Measurements from ENCODE around the gene NDUFA9. TPM values are rescaled to one million over a fixed set of nuclear protein-coding genes. Genes with fewer than 3 reads are reported as not detected.

Gene NDUFA9
- total RNA-seq, 2 experiments from 2014 or later: 77.2 to 79.2 TPM

GRCh38 chr12:4681732-4682131, 32.8 kb downstream of the NDUFA9 start:
- DNase-seq (no peak), ATAC-seq (ENCODE audit: poor library complexity) (no peak)
- Histone ChIP-seq H3K4me1 (ENCODE audit: insufficient read depth, low read length) (no peaks in the 10 kb centered on the region), H3K9me3 (ENCODE audit: control insufficient read depth in 1 of 2, insufficient read depth in 1 of 2, low read length in 2 of 2) (no peaks in the 10 kb centered on the region), H3K4me3 (ENCODE audit: low read length) (no peak overlapping the region), H3K27ac (ENCODE audit: low read depth in 1 of 2, low read length in 2 of 2) (no peak overlapping the region), H3K27me3 (ENCODE audit: control insufficient read depth in 1 of 2, insufficient read depth in 2 of 2, low read length in 2 of 2) (no peaks in the 10 kb centered on the region), H3K36me3 (ENCODE audit: insufficient read depth, low read length) (peaks cover 46% of the 10 kb centered on the region)
- no peaks in the 10 kb centered on the region for H3K27me3 Mint-ChIP-seq
- no peaks in the 10 kb centered on the region for H3K9me3 Mint-ChIP-seq
- TF ChIP-seq, protein P1, sequence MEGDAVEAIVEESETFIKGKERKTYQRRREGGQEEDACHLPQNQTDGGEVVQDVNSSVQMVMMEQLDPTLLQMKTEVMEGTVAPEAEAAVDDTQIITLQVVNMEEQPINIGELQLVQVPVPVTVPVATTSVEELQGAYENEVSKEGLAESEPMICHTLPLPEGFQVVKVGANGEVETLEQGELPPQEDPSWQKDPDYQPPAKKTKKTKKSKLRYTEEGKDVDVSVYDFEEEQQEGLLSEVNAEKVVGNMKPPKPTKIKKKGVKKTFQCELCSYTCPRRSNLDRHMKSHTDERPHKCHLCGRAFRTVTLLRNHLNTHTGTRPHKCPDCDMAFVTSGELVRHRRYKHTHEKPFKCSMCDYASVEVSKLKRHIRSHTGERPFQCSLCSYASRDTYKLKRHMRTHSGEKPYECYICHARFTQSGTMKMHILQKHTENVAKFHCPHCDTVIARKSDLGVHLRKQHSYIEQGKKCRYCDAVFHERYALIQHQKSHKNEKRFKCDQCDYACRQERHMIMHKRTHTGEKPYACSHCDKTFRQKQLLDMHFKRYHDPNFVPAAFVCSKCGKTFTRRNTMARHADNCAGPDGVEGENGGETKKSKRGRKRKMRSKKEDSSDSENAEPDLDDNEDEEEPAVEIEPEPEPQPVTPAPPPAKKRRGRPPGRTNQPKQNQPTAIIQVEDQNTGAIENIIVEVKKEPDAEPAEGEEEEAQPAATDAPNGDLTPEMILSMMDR (IDR thresholded peaks at IDR 0.05): no peak
- H3K36me3 Mint-ChIP-seq (ENCODE audit: low read depth): peaks cover 77% of the 10 kb centered on the region
- no peaks in the 10 kb centered on the region for H3K4me1 Mint-ChIP-seq (ENCODE audit: low read depth)
- ChIA-PET POLR2A (no interaction called here), CTCF (no interaction called here)
- intact Hi-C loops (cut with DNase I, micrococcal nuclease): no loop called here
- H3K27ac Mint-ChIP-seq: no peak overlapping the region
- H3K4me3 Mint-ChIP-seq: no peak overlapping the region

DNA sequence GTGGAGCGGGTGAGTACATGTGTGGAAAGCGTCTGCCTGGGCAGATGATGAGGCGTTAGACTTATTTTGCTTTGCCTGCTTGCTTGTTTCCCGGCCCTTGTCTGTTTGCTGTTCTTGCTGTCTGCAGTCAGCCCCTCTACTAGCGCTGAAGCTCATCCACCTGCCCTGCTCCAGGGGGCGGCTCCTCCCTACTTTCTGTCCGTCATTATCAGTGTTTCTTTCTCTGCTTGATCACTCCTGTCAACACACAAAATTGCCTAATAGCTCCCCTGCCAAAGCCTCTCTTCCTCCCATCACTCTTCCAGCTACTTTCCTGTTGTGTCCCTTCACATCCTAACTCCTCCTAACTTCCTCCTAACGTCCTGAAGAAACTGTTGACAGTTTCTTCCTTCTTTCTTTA, 36.4 kb downstream of the NDUFA9 start:
- Histone ChIP-seq H3K9me3 (ENCODE audit: control insufficient read depth in 1 of 2, insufficient read depth in 1 of 2, low read length in 2 of 2) (no peaks in the 10 kb centered on the region), H3K27me3 (ENCODE audit: control insufficient read depth in 1 of 2, insufficient read depth in 2 of 2, low read length in 2 of 2) (no peaks in the 10 kb centered on the region), H3K27ac (ENCODE audit: low read depth in 1 of 2, low read length in 2 of 2) (no peak overlapping the region), H3K36me3 (ENCODE audit: insufficient read depth, low read length) (peaks cover 74% of the 10 kb centered on the region), H3K4me1 (ENCODE audit: insufficient read depth, low read length) (no peaks in the 10 kb centered on the region), H3K4me3 (ENCODE audit: low read length) (no peak overlapping the region)
- Mint-ChIP-seq H3K27ac (no peak overlapping the region), H3K36me3 (ENCODE audit: low read depth) (peaks cover 86% of the 10 kb centered on the region), H3K27me3 (no peaks in the 10 kb centered on the region), H3K4me3 (no peak overlapping the region), H3K9me3 (no peaks in the 10 kb centered on the region), H3K4me1 (ENCODE audit: low read depth) (no peaks in the 10 kb centered on the region)
- DNase-seq (no peak), ATAC-seq (ENCODE audit: poor library complexity) (no peak)
- CTCF ChIA-PET: no interaction called here
- POLR2A ChIA-PET: no interaction called here
- TF ChIP-seq, protein P1 (IDR thresholded peaks at IDR 0.05): no peak
- intact Hi-C loops (cut with DNase I, micrococcal nuclease): no loop called here

DNA sequence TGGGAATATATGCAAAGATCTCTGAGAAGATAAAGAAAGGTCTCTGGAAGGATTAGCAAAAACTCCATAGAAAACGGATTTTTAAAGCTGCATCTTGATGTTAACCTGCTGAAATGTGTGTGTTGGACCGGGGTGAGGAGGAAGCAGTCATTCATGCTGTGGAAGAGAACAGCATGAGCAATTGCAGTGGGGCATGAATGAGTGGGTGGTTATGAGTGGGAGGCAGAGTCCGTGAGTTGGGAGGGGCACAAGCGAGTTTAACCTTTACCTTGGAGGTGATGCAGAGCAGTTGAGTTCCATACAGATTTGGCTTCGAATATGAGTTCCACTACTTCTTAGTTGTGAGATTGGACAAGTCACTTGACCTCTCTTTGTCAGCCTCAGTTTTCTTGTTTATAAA, 41.8 kb downstream of the NDUFA9 start:
- ATAC-seq (ENCODE audit: poor library complexity) (no peak), DNase-seq (no peak)
- intact Hi-C loops (cut with DNase I, micrococcal nuclease): no loop called here
- Histone ChIP-seq H3K9me3 (ENCODE audit: control insufficient read depth in 1 of 2, insufficient read depth in 1 of 2, low read length in 2 of 2) (no peaks in the 10 kb centered on the region), H3K27me3 (ENCODE audit: control insufficient read depth in 1 of 2, insufficient read depth in 2 of 2, low read length in 2 of 2) (no peaks in the 10 kb centered on the region), H3K27ac (ENCODE audit: low read depth in 1 of 2, low read length in 2 of 2) (no peak overlapping the region), H3K4me1 (ENCODE audit: insufficient read depth, low read length) (no peaks in the 10 kb centered on the region), H3K36me3 (ENCODE audit: insufficient read depth, low read length) (peaks cover 38% of the 10 kb centered on the region), H3K4me3 (ENCODE audit: low read length) (no peak overlapping the region)
- H3K4me1 Mint-ChIP-seq (ENCODE audit: low read depth): no peaks in the 10 kb centered on the region
- H3K27me3 Mint-ChIP-seq: no peaks in the 10 kb centered on the region
- CTCF ChIA-PET: no interaction called here
- POLR2A ChIA-PET: no interaction called here
- no peak overlapping the region for H3K4me3 Mint-ChIP-seq
- H3K36me3 Mint-ChIP-seq (ENCODE audit: low read depth): peaks cover 82% of the 10 kb centered on the region
- no peaks in the 10 kb centered on the region for H3K9me3 Mint-ChIP-seq
- TF ChIP-seq, protein P1 (IDR thresholded peaks at IDR 0.05): no peak
- no peak overlapping the region for H3K27ac Mint-ChIP-seq

Other genes starting within 250 kb of the NDUFA9 start
- gene FGF6, start 203.3 kb upstream of the NDUFA9 start, total RNA-seq: not detected
- gene RAD51AP1, start 110.2 kb upstream of the NDUFA9 start, total RNA-seq: under 1 TPM; 0.45 to 0.93 TPM
- 1 to 10 TPM; 5.4 to 7.2 TPM for gene DYRK4, start 86.9 kb upstream of the NDUFA9 start, total RNA-seq
- gene AKAP3, start 63 bp upstream of the NDUFA9 start, total RNA-seq: 1 to 10 TPM in 1 of 2 experiments, under 1 TPM in 1; 0.96 to 2.0 TPM
- under 1 TPM; 0.44 to 0.56 TPM for gene GALNT8, start 71.3 kb downstream of the NDUFA9 start, total RNA-seq

All from CD4-positive, alpha-beta T cell (primary cell).